HG02840 (cell line): ENCODE results near the gene TLR3.
A peak's percentile ranks its signal among the peaks of the same experiment; 100 is the strongest.
"Not testable (repeated sequence)": the region's sequence is repeated elsewhere in the genome, so short reads cannot be mapped to it uniquely, and the experiment has no call there.

Experiments used
- ATAC-seq: cut with Tn5 transposase; IDR thresholded peaks from one replicate; pipeline ENCODE4 v1.9.1; 2021; ENCODE audit warnings: mild to moderate bottlenecking, moderate library complexity, moderate number of reproducible peaks; ENCODE audit not compliant: unreplicated experiment, low FRiP score

TLR3 gene

GRCh38 chr4:186040316-186040715, 28.6 kb upstream of the TLR3 start:
- no peak for ATAC-seq

- not testable (repeated sequence) for ATAC-seq
Observed at GRCh38 chr4:186047501-186047900, 21.5 kb upstream of the TLR3 start.

- ATAC-seq = not testable (repeated sequence)
Observed at GRCh38 chr4:186050135-186050534, 18.8 kb upstream of the TLR3 start.

- ATAC-seq = no peak
Observed at GRCh38 chr4:186051096-186051495, 17.9 kb upstream of the TLR3 start.

GRCh38 chr4:186058253-186058979, 10.5 kb upstream of the TLR3 start:
- peak; percentile 99 for ATAC-seq

GRCh38 chr4:186058980-186059316, 10.0 kb upstream of the TLR3 start:
- ATAC-seq = no peak

- no peak for ATAC-seq
Observed at GRCh38 chr4:186061921-186062320, 7.0 kb upstream of the TLR3 start.

GRCh38 chr4:186067757-186068385, 1.1 kb upstream of the TLR3 start:
- peak; percentile 59 for ATAC-seq

- no peak for ATAC-seq
Observed at GRCh38 chr4:186069729-186070128, 773 bp downstream of the TLR3 start.

GRCh38 chr4:186072516-186072915, 3.6 kb downstream of the TLR3 start:
- no peak for ATAC-seq

GRCh38 chr4:186074189-186074588, 5.2 kb downstream of the TLR3 start:
- no peak for ATAC-seq

- no peak for ATAC-seq
Observed at GRCh38 chr4:186078981-186079638, 10.2 kb downstream of the TLR3 start.

- ATAC-seq = no peak
Observed at GRCh38 chr4:186079694-186080093, 10.7 kb downstream of the TLR3 start.

- no peak for ATAC-seq
Observed at GRCh38 chr4:186081202-186081807, 12.3 kb downstream of the TLR3 start.

- ATAC-seq = no peak
Observed at GRCh38 chr4:186082221-186082620, 13.3 kb downstream of the TLR3 start.

GRCh38 chr4:186088523-186088922, 19.6 kb downstream of the TLR3 start:
- no peak for ATAC-seq

GRCh38 chr4:186092296-186092695, 23.3 kb downstream of the TLR3 start:
- ATAC-seq = no peak

GRCh38 chr4:186095406-186095805, 26.4 kb downstream of the TLR3 start:
- ATAC-seq = no peak

GRCh38 chr4:186096681-186097165, 27.8 kb downstream of the TLR3 start:
- no peak for ATAC-seq

- ATAC-seq = no peak
Observed at GRCh38 chr4:186097386-186097785, 28.4 kb downstream of the TLR3 start.

- ATAC-seq = no peak
Observed at GRCh38 chr4:186102931-186103330, 34.0 kb downstream of the TLR3 start.
